GM19372 (cell line): ENCODE data around the gene LRRFIP2.

Source experiments
- ATAC-seq: cut with Tn5 transposase; IDR thresholded peaks from one replicate; pipeline ENCODE4 v1.9.1; 2021; ENCODE audit warnings: mild to moderate bottlenecking, low read depth, moderate library complexity; ENCODE audit not compliant: unreplicated experiment

LRRFIP2 gene

GRCh38 chr3:37031096-37031682, 143.2 kb downstream of the LRRFIP2 start:
- ATAC-seq = no peak

GRCh38 chr3:37030588-37030987, 143.8 kb downstream of the LRRFIP2 start:
- no peak for ATAC-seq

- ATAC-seq = no peak
Observed at GRCh38 chr3:37029516-37030163, 144.7 kb downstream of the LRRFIP2 start.

- no peak for ATAC-seq
Observed at GRCh38 chr3:37029111-37029510, 145.3 kb downstream of the LRRFIP2 start.

- no peak for ATAC-seq
Observed at GRCh38 chr3:37028329-37028728, 146.1 kb downstream of the LRRFIP2 start.

- ATAC-seq = no peak
Observed at GRCh38 chr3:37026851-37027250, 147.5 kb downstream of the LRRFIP2 start.

- ATAC-seq = no peak
Observed at GRCh38 chr3:37025561-37026335, 148.6 kb downstream of the LRRFIP2 start.

GRCh38 chr3:37024820-37025405, 149.5 kb downstream of the LRRFIP2 start:
- no peak for ATAC-seq

- no peak for ATAC-seq
Observed at GRCh38 chr3:37024092-37024491, 150.3 kb downstream of the LRRFIP2 start.

GRCh38 chr3:37017683-37018082, 156.7 kb downstream of the LRRFIP2 start:
- ATAC-seq = no peak

GRCh38 chr3:37016903-37017302, 157.5 kb downstream of the LRRFIP2 start:
- no peak for ATAC-seq

GRCh38 chr3:37015642-37016041, 158.7 kb downstream of the LRRFIP2 start:
- ATAC-seq = no peak

- ATAC-seq = no peak
Observed at GRCh38 chr3:37014620-37015019, 159.8 kb downstream of the LRRFIP2 start.
